ENCODE measurements around the gene TNXB.
"Not testable (repeated sequence)": the region's sequence is repeated elsewhere in the genome, so short reads cannot be mapped to it uniquely, and the experiment has no call there.

- TF ChIP-seq, protein P1, sequence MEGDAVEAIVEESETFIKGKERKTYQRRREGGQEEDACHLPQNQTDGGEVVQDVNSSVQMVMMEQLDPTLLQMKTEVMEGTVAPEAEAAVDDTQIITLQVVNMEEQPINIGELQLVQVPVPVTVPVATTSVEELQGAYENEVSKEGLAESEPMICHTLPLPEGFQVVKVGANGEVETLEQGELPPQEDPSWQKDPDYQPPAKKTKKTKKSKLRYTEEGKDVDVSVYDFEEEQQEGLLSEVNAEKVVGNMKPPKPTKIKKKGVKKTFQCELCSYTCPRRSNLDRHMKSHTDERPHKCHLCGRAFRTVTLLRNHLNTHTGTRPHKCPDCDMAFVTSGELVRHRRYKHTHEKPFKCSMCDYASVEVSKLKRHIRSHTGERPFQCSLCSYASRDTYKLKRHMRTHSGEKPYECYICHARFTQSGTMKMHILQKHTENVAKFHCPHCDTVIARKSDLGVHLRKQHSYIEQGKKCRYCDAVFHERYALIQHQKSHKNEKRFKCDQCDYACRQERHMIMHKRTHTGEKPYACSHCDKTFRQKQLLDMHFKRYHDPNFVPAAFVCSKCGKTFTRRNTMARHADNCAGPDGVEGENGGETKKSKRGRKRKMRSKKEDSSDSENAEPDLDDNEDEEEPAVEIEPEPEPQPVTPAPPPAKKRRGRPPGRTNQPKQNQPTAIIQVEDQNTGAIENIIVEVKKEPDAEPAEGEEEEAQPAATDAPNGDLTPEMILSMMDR (IDR thresholded peaks at IDR 0.05; ENCODE audit: low read length): not testable (repeated sequence)
- TF ChIP-seq EZH2 (IDR thresholded peaks at IDR 0.05; ENCODE audit: borderline replicate concordance, low read length): not testable (repeated sequence)
Observed at GRCh38 chr6:32013738-32014137, 95.4 kb downstream of the TNXB start.
